Suprapubic skin (tissue), 4 donors: ENCODE data around the gene CLSTN2.

Experiments used
- CTCF ChIP-seq, 2 donors: fragments of 200-600 bp in 1 of 2; fragments of 450-650 bp in 1 of 2; sonication (generic) in 1 of 2; IDR thresholded peaks; one replicate each; pipeline ENCODE4 v1.5.1; 2016 to 2019; ENCODE audit warnings: antibody characterized with exemption in 2 of 2, mild to moderate bottlenecking in 1 of 2, moderate library complexity in 1 of 2
- EP300 ChIP-seq: sonication (generic); formaldehyde crosslinking; IDR thresholded peaks from one replicate; pipeline ENCODE4 v1.6.1; 2017; ENCODE audit warnings: antibody characterized with exemption
- POLR2A ChIP-seq, 2 donors: fragments of 450-650 bp; IDR thresholded peaks; one replicate each; pipeline ENCODE4 v1.6.1; 2017; ENCODE audit warnings: antibody characterized with exemption in 2 of 2, mild to moderate bottlenecking in 2 of 2, moderate library complexity in 2 of 2
- POLR2AphosphoS5 ChIP-seq, 3 donors: sonication (generic); formaldehyde crosslinking; IDR thresholded peaks; one replicate each; pipeline ENCODE4 v1.6.1; 2017; ENCODE audit warnings: antibody characterized with exemption in 3 of 3

- TF ChIP-seq CTCF (IDR thresholded peaks at IDR 0.05) (no peak), POLR2A (IDR thresholded peaks at IDR 0.05) (no peak), EP300 (no peak), POLR2AphosphoS5 (IDR thresholded peaks at IDR 0.05) (no peak)
Measured at GRCh38 chr3:140584549-140584948, 649.6 kb downstream of the CLSTN2 start.
